KMS-11 (cell line): ENCODE data around the gene PKDREJ.

ENCODE experiments used
- H2AFZ ChIP-seq: fragments of 200-600 bp; sonication (generic); 2 replicates; pipeline ENCODE4 v1.6.1; 2016; ENCODE audit warnings: antibody characterized with exemption, mixed run types, low read depth
- H3K27ac ChIP-seq: fragments of 200-600 bp; sonication (generic); 2 replicates; pipeline ENCODE4 v1.6.1; 2016; ENCODE audit warnings: mild to moderate bottlenecking, mixed run types
- H3K27me3 ChIP-seq: fragments of 200-600 bp; sonication (generic); 2 replicates; pipeline ENCODE4 v1.6.1; 2017; ENCODE audit warnings: mild to moderate bottlenecking, low read depth, mixed run types, moderate library complexity; ENCODE audit not compliant: insufficient read depth
- H3K36me3 ChIP-seq: fragments of 200-600 bp; sonication (generic); 2 replicates; pipeline ENCODE4 v1.6.1; 2017; ENCODE audit warnings: mild to moderate bottlenecking, mixed run types; ENCODE audit not compliant: insufficient read depth
- H3K4me1 ChIP-seq: fragments of 200-600 bp; sonication (generic); 2 replicates; pipeline ENCODE4 v1.6.1; 2016; ENCODE audit warnings: mild to moderate bottlenecking, low read depth, mixed run types; ENCODE audit not compliant: poor library complexity, severe bottlenecking
- H3K4me2 ChIP-seq: fragments of 200-600 bp; sonication (generic); 2 replicates; pipeline ENCODE4 v1.7.0; 2016; ENCODE audit warnings: mild to moderate bottlenecking, mixed run types
- H3K4me3 ChIP-seq: fragments of 200-600 bp; sonication (generic); IDR thresholded peaks from 2 replicates; pipeline ENCODE4 v1.6.1; 2017; ENCODE audit warnings: low read depth, low read length, mixed read lengths; ENCODE audit not compliant: insufficient read depth
- H3K79me2 ChIP-seq: fragments of 200-600 bp; sonication (generic); 2 replicates; pipeline ENCODE4 v1.6.1; 2016; ENCODE audit warnings: low read depth, mixed run types; ENCODE audit not compliant: insufficient read depth
- H3K9ac ChIP-seq: fragments of 200-600 bp; sonication (generic); 2 replicates; pipeline ENCODE4 v1.6.1; 2016; ENCODE audit warnings: mild to moderate bottlenecking, mixed run types
- H4K20me1 ChIP-seq: fragments of 200-600 bp; sonication (generic); 2 replicates; pipeline ENCODE4 v1.6.1; 2016; ENCODE audit warnings: mild to moderate bottlenecking, mixed run types; ENCODE audit not compliant: insufficient read depth
- TF ChIP-seq, protein P1 (sequence below): fragments of 200-600 bp; sonication (generic); conservative IDR thresholded peaks from 2 replicates; pipeline ENCODE4 v1.6.1; 2017; ENCODE audit warnings: low read depth, mild to moderate bottlenecking, antibody characterized with exemption, low read length, moderate library complexity, mixed read lengths

PKDREJ gene

DNA sequence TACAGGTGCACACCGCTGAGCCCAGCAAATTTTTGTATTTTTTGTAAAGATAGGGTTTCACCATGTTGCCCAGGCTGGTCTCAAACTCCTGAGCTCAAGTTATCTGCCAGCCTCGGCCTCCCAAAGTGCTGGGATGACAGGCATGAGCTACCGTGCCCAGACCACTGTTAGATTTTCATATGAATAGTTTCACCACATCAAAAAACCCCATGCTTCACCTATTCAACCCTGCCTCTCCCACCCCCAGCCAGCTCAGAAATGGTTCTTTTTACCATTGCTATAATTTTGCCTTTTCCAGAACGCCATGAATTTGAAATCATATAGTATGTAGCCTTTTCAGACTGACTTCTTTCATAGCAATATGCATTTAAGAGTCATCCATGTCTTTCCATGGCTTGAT, 50.9 kb downstream of the PKDREJ start:
- no peaks in the 10 kb centered on the region for H4K20me1 ChIP-seq
- no peaks in the 10 kb centered on the region for H3K79me2 ChIP-seq
- no peak overlapping the region for H2AFZ ChIP-seq
- no peak overlapping the region for H3K9ac ChIP-seq
- H3K27me3 ChIP-seq: no peaks in the 10 kb centered on the region
- no peaks in the 10 kb centered on the region for H3K4me1 ChIP-seq
- H3K27ac ChIP-seq: no peak overlapping the region
- H3K36me3 ChIP-seq: no peaks in the 10 kb centered on the region
- TF ChIP-seq, protein P1, sequence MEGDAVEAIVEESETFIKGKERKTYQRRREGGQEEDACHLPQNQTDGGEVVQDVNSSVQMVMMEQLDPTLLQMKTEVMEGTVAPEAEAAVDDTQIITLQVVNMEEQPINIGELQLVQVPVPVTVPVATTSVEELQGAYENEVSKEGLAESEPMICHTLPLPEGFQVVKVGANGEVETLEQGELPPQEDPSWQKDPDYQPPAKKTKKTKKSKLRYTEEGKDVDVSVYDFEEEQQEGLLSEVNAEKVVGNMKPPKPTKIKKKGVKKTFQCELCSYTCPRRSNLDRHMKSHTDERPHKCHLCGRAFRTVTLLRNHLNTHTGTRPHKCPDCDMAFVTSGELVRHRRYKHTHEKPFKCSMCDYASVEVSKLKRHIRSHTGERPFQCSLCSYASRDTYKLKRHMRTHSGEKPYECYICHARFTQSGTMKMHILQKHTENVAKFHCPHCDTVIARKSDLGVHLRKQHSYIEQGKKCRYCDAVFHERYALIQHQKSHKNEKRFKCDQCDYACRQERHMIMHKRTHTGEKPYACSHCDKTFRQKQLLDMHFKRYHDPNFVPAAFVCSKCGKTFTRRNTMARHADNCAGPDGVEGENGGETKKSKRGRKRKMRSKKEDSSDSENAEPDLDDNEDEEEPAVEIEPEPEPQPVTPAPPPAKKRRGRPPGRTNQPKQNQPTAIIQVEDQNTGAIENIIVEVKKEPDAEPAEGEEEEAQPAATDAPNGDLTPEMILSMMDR: no peak
- no peak overlapping the region for H3K4me2 ChIP-seq
- H3K4me3 ChIP-seq: no peak overlapping the region

DNA sequence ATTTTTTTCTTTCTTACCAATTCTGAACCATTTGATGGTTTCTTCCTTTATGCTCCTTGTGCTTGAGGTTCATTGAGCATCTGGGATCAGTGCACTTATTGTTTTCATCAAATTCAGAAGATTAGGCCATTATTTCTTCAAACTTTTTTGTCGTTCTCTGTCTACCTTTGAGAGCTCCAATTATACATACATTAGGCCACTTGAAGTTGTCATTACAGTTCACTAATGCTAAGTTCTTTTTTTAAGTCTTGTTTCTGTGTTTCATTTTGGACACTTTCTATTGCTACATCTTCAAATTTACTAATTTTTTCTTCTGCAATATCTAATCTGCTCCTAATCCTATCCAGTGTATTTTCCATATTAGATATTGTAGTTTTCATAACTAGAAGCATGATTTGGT, 53.9 kb downstream of the PKDREJ start:
- no peaks in the 10 kb centered on the region for H4K20me1 ChIP-seq
- H3K9ac ChIP-seq: no peak overlapping the region
- H3K4me3 ChIP-seq: no peak overlapping the region
- no peaks in the 10 kb centered on the region for H3K4me1 ChIP-seq
- no peak overlapping the region for H3K27ac ChIP-seq
- H3K27me3 ChIP-seq: no peaks in the 10 kb centered on the region
- H3K36me3 ChIP-seq: no peaks in the 10 kb centered on the region
- H3K4me2 ChIP-seq: no peak overlapping the region
- TF ChIP-seq, protein P1: no peak
- no peak overlapping the region for H2AFZ ChIP-seq
- H3K79me2 ChIP-seq: no peaks in the 10 kb centered on the region
